Nephron (organoid): ENCODE data around the gene IREB2.

Experiments
- H3K27ac Mint-ChIP-seq, 3 experiments: 2 replicates each; pipeline ENCODE4 v1.8.0; 2020; ENCODE audit warnings: mixed read lengths in 3 of 3, mild to moderate bottlenecking in 2 of 3, moderate library complexity in 1 of 3
- H3K27me3 Mint-ChIP-seq: 2 replicates; pipeline ENCODE4 v1.8.0; 2021; ENCODE audit warnings: low read depth, mild to moderate bottlenecking, moderate library complexity, mixed read lengths
- H3K36me3 Mint-ChIP-seq: 2 replicates; pipeline ENCODE4 v1.8.0; 2020; ENCODE audit warnings: low read depth, mixed read lengths
- H3K4me1 Mint-ChIP-seq: 2 replicates; pipeline ENCODE4 v1.8.0; 2020; ENCODE audit warnings: mixed read lengths
- H3K4me3 Mint-ChIP-seq, 3 experiments: 2 replicates each; pipeline ENCODE4 v1.8.0; 2020; ENCODE audit warnings: mild to moderate bottlenecking in 3 of 3, mixed read lengths in 3 of 3, moderate library complexity in 2 of 3
- H3K9me3 Mint-ChIP-seq: 2 replicates; pipeline ENCODE4 v1.8.0; 2020; ENCODE audit warnings: mixed read lengths
- TF ChIP-seq, protein P1 (sequence below), 3 experiments: fragments of 200-600 bp; sonication (generic); IDR thresholded peaks; one replicate each; pipeline ENCODE4 v1.5.0; 2021; ENCODE audit warnings: antibody characterized with exemption in 3 of 3; ENCODE audit not compliant: unreplicated experiment in 3 of 3

IREB2 gene, protein sequence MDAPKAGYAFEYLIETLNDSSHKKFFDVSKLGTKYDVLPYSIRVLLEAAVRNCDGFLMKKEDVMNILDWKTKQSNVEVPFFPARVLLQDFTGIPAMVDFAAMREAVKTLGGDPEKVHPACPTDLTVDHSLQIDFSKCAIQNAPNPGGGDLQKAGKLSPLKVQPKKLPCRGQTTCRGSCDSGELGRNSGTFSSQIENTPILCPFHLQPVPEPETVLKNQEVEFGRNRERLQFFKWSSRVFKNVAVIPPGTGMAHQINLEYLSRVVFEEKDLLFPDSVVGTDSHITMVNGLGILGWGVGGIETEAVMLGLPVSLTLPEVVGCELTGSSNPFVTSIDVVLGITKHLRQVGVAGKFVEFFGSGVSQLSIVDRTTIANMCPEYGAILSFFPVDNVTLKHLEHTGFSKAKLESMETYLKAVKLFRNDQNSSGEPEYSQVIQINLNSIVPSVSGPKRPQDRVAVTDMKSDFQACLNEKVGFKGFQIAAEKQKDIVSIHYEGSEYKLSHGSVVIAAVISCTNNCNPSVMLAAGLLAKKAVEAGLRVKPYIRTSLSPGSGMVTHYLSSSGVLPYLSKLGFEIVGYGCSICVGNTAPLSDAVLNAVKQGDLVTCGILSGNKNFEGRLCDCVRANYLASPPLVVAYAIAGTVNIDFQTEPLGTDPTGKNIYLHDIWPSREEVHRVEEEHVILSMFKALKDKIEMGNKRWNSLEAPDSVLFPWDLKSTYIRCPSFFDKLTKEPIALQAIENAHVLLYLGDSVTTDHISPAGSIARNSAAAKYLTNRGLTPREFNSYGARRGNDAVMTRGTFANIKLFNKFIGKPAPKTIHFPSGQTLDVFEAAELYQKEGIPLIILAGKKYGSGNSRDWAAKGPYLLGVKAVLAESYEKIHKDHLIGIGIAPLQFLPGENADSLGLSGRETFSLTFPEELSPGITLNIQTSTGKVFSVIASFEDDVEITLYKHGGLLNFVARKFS

DNA sequence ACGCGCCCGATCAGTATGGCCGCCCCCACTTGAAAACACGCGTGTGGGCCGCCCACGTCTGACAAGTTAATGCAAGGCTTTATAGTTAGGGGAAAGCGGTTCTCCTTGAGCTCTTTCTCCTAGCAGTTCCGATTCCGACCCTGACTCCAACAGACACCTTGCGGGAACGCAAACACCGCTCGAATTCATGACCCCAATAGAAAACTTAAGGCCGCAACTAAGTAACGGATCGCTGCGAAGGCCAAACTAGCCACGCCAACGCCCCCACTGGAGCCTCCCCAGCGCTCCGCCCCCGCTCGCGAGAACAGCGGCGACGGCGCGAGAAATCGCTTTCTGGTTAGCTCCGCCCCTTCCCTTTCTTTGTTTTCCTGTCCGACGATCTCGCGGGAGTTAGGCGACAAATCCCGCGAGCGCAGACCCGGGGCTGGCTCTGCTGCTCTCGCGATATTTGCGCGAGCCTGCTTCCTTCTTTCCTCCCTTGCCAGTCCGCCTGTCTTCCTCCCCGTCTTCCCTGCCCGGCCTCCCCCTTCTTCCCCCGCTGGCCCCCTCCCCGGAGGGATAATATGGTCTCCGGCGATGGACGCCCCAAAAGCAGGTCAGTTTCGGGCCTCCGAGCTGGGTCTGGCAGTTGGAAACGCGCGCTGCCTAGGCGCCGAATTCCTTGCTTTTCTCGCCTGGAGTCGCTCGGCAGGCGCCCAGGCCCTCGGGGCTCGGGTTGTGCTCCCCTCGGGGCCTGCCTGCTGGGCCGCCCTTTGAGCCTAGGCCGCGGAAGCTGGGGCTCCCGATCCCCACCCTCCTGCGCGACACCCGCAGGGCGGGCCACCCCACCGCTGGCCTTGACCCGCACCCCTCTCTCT, at the start of gene IREB2:
IREB2 (plus strand) TSS at position 455 of the 857 bp plus-strand sequence; CDS start at position 577, 122 bp downstream.
- Mint-ChIP-seq H3K9me3 (no peaks in the 10 kb centered on the region), H3K36me3 (peaks cover 16% of the 10 kb centered on the region), H3K4me3 (peak within 1 kb of the TSS; percentile 91 to 96 (median 93)), H3K4me1 (peaks cover 26% of the 10 kb centered on the region), H3K27me3 (peaks cover 7% of the 10 kb centered on the region), H3K27ac (peak within 1 kb of the TSS; percentile 95 to 99 (median 99))
- TF ChIP-seq, protein P1, sequence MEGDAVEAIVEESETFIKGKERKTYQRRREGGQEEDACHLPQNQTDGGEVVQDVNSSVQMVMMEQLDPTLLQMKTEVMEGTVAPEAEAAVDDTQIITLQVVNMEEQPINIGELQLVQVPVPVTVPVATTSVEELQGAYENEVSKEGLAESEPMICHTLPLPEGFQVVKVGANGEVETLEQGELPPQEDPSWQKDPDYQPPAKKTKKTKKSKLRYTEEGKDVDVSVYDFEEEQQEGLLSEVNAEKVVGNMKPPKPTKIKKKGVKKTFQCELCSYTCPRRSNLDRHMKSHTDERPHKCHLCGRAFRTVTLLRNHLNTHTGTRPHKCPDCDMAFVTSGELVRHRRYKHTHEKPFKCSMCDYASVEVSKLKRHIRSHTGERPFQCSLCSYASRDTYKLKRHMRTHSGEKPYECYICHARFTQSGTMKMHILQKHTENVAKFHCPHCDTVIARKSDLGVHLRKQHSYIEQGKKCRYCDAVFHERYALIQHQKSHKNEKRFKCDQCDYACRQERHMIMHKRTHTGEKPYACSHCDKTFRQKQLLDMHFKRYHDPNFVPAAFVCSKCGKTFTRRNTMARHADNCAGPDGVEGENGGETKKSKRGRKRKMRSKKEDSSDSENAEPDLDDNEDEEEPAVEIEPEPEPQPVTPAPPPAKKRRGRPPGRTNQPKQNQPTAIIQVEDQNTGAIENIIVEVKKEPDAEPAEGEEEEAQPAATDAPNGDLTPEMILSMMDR (IDR thresholded peaks at IDR 0.05; ENCODE audit: unreplicated experiment in 3 of 3): no peak

DNA sequence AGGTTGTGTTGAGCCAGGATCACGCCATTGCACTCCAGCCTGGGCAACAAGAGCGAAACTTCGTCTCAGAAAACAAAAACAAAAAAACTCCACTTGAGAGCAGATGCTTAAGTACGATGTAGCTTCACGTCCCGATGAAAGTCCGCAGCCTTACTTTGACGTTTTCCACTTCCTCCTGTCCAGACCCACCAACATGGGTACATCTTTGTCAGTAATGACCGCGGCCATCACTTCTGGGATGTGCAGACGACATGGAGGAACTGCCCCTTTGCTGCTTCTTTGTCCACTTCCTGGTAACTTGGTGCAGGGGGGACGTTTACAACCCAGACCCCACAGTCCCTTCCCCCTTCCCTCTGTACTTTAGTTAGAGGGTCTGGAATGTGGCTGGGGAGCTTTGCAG, 49.2 kb upstream of the IREB2 start:
- peaks cover 32% of the 10 kb centered on the region for H3K4me1 Mint-ChIP-seq
- no peaks in the 10 kb centered on the region for H3K36me3 Mint-ChIP-seq
- H3K27me3 Mint-ChIP-seq: peaks cover 24% of the 10 kb centered on the region
- no peaks in the 10 kb centered on the region for H3K9me3 Mint-ChIP-seq
- TF ChIP-seq, protein P1 (IDR thresholded peaks at IDR 0.05; ENCODE audit: unreplicated experiment in 3 of 3): no peak
- peak overlapping the region; percentile 72 to 95 (median 90) for H3K27ac Mint-ChIP-seq
- H3K4me3 Mint-ChIP-seq: no peak overlapping the region

GRCh38 chr15:78389322-78389721, 48.7 kb upstream of the IREB2 start:
- no peaks in the 10 kb centered on the region for H3K9me3 Mint-ChIP-seq
- H3K4me1 Mint-ChIP-seq: peaks cover 31% of the 10 kb centered on the region
- no peak overlapping the region for H3K4me3 Mint-ChIP-seq
- H3K36me3 Mint-ChIP-seq: no peaks in the 10 kb centered on the region
- H3K27ac Mint-ChIP-seq: peak overlapping the region; percentile 72 to 95 (median 90)
- peaks cover 23% of the 10 kb centered on the region for H3K27me3 Mint-ChIP-seq
- TF ChIP-seq, protein P1 (IDR thresholded peaks at IDR 0.05; ENCODE audit: unreplicated experiment in 3 of 3): no peak

GRCh38 chr15:78389738-78390137, 48.3 kb upstream of the IREB2 start:
- H3K27ac Mint-ChIP-seq: peak overlapping the region; percentile 72 to 95 (median 90)
- H3K9me3 Mint-ChIP-seq: no peaks in the 10 kb centered on the region
- H3K27me3 Mint-ChIP-seq: peaks cover 23% of the 10 kb centered on the region
- peaks cover 31% of the 10 kb centered on the region for H3K4me1 Mint-ChIP-seq
- no peaks in the 10 kb centered on the region for H3K36me3 Mint-ChIP-seq
- H3K4me3 Mint-ChIP-seq: no peak overlapping the region
- TF ChIP-seq, protein P1 (IDR thresholded peaks at IDR 0.05; ENCODE audit: unreplicated experiment in 3 of 3): no peak

DNA sequence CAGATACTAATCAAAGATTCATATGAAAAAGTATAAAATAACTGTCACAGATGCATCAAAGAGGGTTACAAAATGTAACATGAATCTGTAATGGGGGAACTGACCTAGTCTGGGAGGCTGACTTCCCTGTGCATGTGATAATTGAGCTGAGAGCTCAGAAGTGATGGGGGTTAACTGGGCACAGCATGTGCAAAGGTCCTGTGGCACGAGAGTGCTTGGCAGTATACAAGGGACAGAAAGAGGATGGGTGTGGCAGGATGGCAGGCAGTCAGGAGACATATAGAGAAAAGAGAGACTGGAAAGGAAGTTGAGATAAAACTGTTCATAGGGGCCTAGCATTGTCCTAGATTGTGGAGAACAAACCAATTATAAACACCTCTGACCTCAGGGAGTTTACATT, 47.8 kb upstream of the IREB2 start:
- Mint-ChIP-seq H3K4me1 (peaks cover 36% of the 10 kb centered on the region), H3K4me3 (no peak overlapping the region), H3K36me3 (no peaks in the 10 kb centered on the region), H3K27me3 (peaks cover 19% of the 10 kb centered on the region), H3K9me3 (no peaks in the 10 kb centered on the region), H3K27ac (peak overlapping the region; percentile 72 to 95 (median 90))
- TF ChIP-seq, protein P1 (IDR thresholded peaks at IDR 0.05; ENCODE audit: unreplicated experiment in 3 of 3): no peak
